IMR-90 (cell line): ENCODE results near the gene TBXAS1. TPM values are rescaled to one million over a fixed set of nuclear protein-coding genes. Genes with fewer than 3 reads are reported as not detected.
"Not testable (repeated sequence)": the region's sequence is repeated elsewhere in the genome, so short reads cannot be mapped to it uniquely, and the experiment has no call there.

Experiments used
- ATAC-seq: fragments of 200-7000 bp; cut with Tn5 transposase; 2 replicates; pipeline ENCODE4 v1.9.1; 2020; ENCODE audit warnings: low read depth, mild to moderate bottlenecking, moderate library complexity
- BruUV-seq: library from RNA; stranded (reverse); fragments of 400-500 nt; replicated peaks from 2 replicates; lab custom pipeline; 2021; lab: Mats Ljungman, UMichigan
- CTCF ChIA-PET: fragments of 300-600 bp; formaldehyde crosslinking; extraction: SDS; loops from one replicate; lab custom pipeline; 2021; ENCODE audit warnings: antibody characterized with exemption; lab: Yijun Ruan, JAX
- POLR2A ChIA-PET: fragments of 300-600 bp; sonication (Branson Sonifier 250); formaldehyde crosslinking; loops from one replicate; lab custom pipeline; 2022; ENCODE audit warnings: antibody characterized with exemption; ENCODE audit not compliant: unreplicated experiment; lab: Charles Lee
- DNase-seq: peaks from one replicate; pipeline ENCODE4 v3.0.0; 2013
- H2AFZ ChIP-seq: replicated peaks from 2 replicates; pipeline ENCODE3; 2013; ENCODE audit warnings: low read length, mild to moderate bottlenecking; ENCODE audit not compliant: poor library complexity
- H2AK5ac ChIP-seq: 2 replicates; pipeline ENCODE4 v1.6.1; 2013; ENCODE audit warnings: low read depth, low read length, inconsistent platforms
- H2AK9ac ChIP-seq: replicated peaks from 2 replicates; pipeline ENCODE3; 2013; ENCODE audit warnings: mild to moderate bottlenecking, low read depth, low read length, moderate library complexity; ENCODE audit not compliant: poor library complexity
- H2BK120ac ChIP-seq: 2 replicates; pipeline ENCODE4 v1.6.1; 2013; ENCODE audit warnings: low read depth, low read length, inconsistent platforms
- H2BK15ac ChIP-seq: 3 replicates; pipeline ENCODE4 v1.6.1; 2013; ENCODE audit warnings: low read depth, low read length, inconsistent platforms
- H2BK20ac ChIP-seq: 2 replicates; pipeline ENCODE4 v1.6.1; 2013; ENCODE audit warnings: low read depth, mild to moderate bottlenecking, inconsistent platforms, low read length, moderate library complexity
- H2BK5ac ChIP-seq: 2 replicates; pipeline ENCODE4 v1.6.1; 2013; ENCODE audit warnings: mild to moderate bottlenecking, low read depth, low read length, inconsistent platforms; ENCODE audit not compliant: poor library complexity, severe bottlenecking
- H3K14ac ChIP-seq: replicated peaks from 2 replicates; pipeline ENCODE4 v1.6.1; 2013; ENCODE audit warnings: low read depth, low read length, inconsistent platforms
- H3K18ac ChIP-seq: 2 replicates; pipeline ENCODE4 v1.6.1; 2013; ENCODE audit warnings: low read depth, low read length, control low read depth
- H3K23ac ChIP-seq: 2 replicates; pipeline ENCODE4 v1.6.1; 2013; ENCODE audit warnings: low read depth, low read length, inconsistent platforms
- H3K27ac ChIP-seq: 2 replicates; pipeline ENCODE4 v1.5.1; 2013; ENCODE audit warnings: mild to moderate bottlenecking, control low read depth, low read length; ENCODE audit not compliant: insufficient read depth
- H3K27me3 ChIP-seq: 2 replicates; pipeline ENCODE4 v1.6.1; 2013; ENCODE audit warnings: low read length; ENCODE audit not compliant: control insufficient read depth, insufficient read depth
- H3K36me3 ChIP-seq: 2 replicates; pipeline ENCODE4 v1.6.1; 2013; ENCODE audit warnings: low read length, mixed read lengths; ENCODE audit not compliant: control insufficient read depth, insufficient read depth
- H3K4ac ChIP-seq: 2 replicates; pipeline ENCODE4 v1.6.1; 2013; ENCODE audit warnings: low read depth, low read length, inconsistent platforms
- H3K4me1 ChIP-seq: 2 replicates; pipeline ENCODE4 v1.6.1; 2013; ENCODE audit warnings: low read length, mixed read lengths; ENCODE audit not compliant: control insufficient read depth, insufficient read depth
- H3K4me2 ChIP-seq: 2 replicates; pipeline ENCODE4 v1.6.1; 2013; ENCODE audit warnings: low read depth, mild to moderate bottlenecking, control low read depth, low read length, moderate library complexity
- H3K4me3 ChIP-seq: 2 replicates; pipeline ENCODE4 v1.5.1; 2013; ENCODE audit warnings: low read depth, mild to moderate bottlenecking, control low read depth, low read length, moderate library complexity; ENCODE audit not compliant: insufficient read depth
- H3K56ac ChIP-seq: 2 replicates; pipeline ENCODE4 v1.6.1; 2013; ENCODE audit warnings: low read length, inconsistent platforms; ENCODE audit not compliant: insufficient read depth; ENCODE audit errors: extremely low read depth
- H3K79me1 ChIP-seq, 2 experiments: 2 replicates each; pipeline ENCODE4 v1.6.1; 2013; ENCODE audit warnings: low read length in 2 of 2, inconsistent platforms in 1 of 2, low read depth in 1 of 2
- H3K9ac ChIP-seq: 2 replicates; pipeline ENCODE4 v1.6.1; 2013; ENCODE audit warnings: low read depth, low read length, control low read depth
- H3K9me1 ChIP-seq: 2 replicates; pipeline ENCODE4 v1.6.1; 2013; ENCODE audit warnings: low read length, inconsistent platforms; ENCODE audit not compliant: insufficient read depth
- H3K9me3 ChIP-seq: 2 replicates; pipeline ENCODE4 v1.6.1; 2013; ENCODE audit warnings: low read length; ENCODE audit not compliant: control insufficient read depth, insufficient read depth
- H4K20me1 ChIP-seq: 2 replicates; pipeline ENCODE4 v1.6.1; 2013; ENCODE audit warnings: low read length, inconsistent platforms; ENCODE audit not compliant: insufficient read depth
- H4K5ac ChIP-seq: 2 replicates; pipeline ENCODE4 v1.6.1; 2013; ENCODE audit warnings: mild to moderate bottlenecking, low read depth, low read length, control low read depth
- H4K8ac ChIP-seq, 2 experiments: 2 replicates each; pipeline ENCODE4 v1.6.1; 2013; ENCODE audit warnings: low read depth in 2 of 2, low read length in 2 of 2, control low read depth in 1 of 2, inconsistent platforms in 1 of 2
- H4K91ac ChIP-seq: 2 replicates; pipeline ENCODE4 v1.6.1; 2013; ENCODE audit warnings: low read depth, low read length, inconsistent platforms; ENCODE audit not compliant: insufficient read depth
- CEBPB ChIP-seq: IDR thresholded peaks from 2 replicates; pipeline ENCODE4 v1.6.1; 2012; ENCODE audit warnings: low read depth, low read length, improper control_type of control experiment
- MXI1 ChIP-seq: IDR thresholded peaks from 2 replicates; pipeline ENCODE4 v1.6.1; 2012; ENCODE audit warnings: low read depth, mild to moderate bottlenecking, low read length, moderate library complexity, borderline replicate concordance
- RFX5 ChIP-seq: IDR thresholded peaks from 2 replicates; pipeline ENCODE4 v1.8.0; 2012; ENCODE audit warnings: low read depth, mild to moderate bottlenecking, low read length, moderate library complexity
- WGBS, 2 experiments: methylation state at CpG; one replicate each; pipeline versions ENCODE4 v1.1.5 to v1.1.7; 2013; ENCODE audit warnings: missing lambda C conversion rate in 2 of 2; ENCODE audit not compliant: insufficient read length in 1 of 2; ENCODE audit errors: extremely low coverage in 2 of 2; 5-methylcytosine and 5-hydroxymethylcytosine counted together
- dilution Hi-C: fragments of 300-500 bp; cut with HindIII; formaldehyde crosslinking; loops from one replicate; pipeline ENCODE4 v1.14.3; 2018; ENCODE audit warnings: low sequenced_read_pairs; ENCODE audit not compliant: unreplicated experiment
- in situ Hi-C: fragments of 300-500 bp; cut with MboI; formaldehyde crosslinking; loops from 3 replicates; pipeline ENCODE4 v1.14.3; 2019; ENCODE audit warnings: low sequenced_read_pairs, inconsistent platforms, mixed read lengths
- intact Hi-C: fragments of 100-400 bp; cut with micrococcal nuclease; formaldehyde crosslinking; loops from 2 replicates; pipeline ENCODE4 v1.10.0; 2022
- polyA plus RNA-seq, 3 experiments: library from polyadenylated mRNA; depleted of rRNA; stranded (reverse); fragments of >200 nt; gene quantifications; 2 replicates each; pipeline ENCODE4 v1.2.3, GENCODE V29; 2012; ENCODE audit warnings: low replicate concordance in 1 of 3
- total RNA-seq: library from RNA; depleted of rRNA; stranded (reverse); fragments of >200 nt; gene quantifications from 2 replicates; pipeline ENCODE4 v1.2.3, GENCODE V29; 2012

The TBXAS1 gene
- total and polyA plus RNA-seq, 2 of the 4 experiments (the other 2 are of a cell fraction), result 5.9 to 10.8 TPM

GRCh38 chr7:139842401-139843210 lies 13.5 kb downstream of the TBXAS1 start:
- Histone ChIP-seq H3K4ac (peak overlapping the region; percentile 55), H2AK9ac (peak overlapping the region; percentile 47), H3K79me1 (peaks cover 0 to 3% of the 10 kb centered on the region in 2 experiments; a peak in 1 of 4 replicates), H3K27ac (no peak overlapping the region), H4K20me1 (no peaks in the 10 kb centered on the region), H2BK5ac (no peak overlapping the region), H2BK15ac (peak overlapping the region; percentile 30; the same call in 1 of the 3 replicates), H3K4me1 (peaks cover 5% of the 10 kb centered on the region), H3K56ac (no peak overlapping the region), H3K9me3 (no peaks in the 10 kb centered on the region), H3K4me3 (no peak overlapping the region), H2AK5ac (peak overlapping the region; percentile 59; the same call in 1 of the 2 replicates), H2BK20ac (peak overlapping the region; percentile 47; the same call in 1 of the 2 replicates), H4K91ac (no peak overlapping the region; the same call in none of the 2 replicates), H4K8ac (peak overlapping the region in 1 of 2 experiments; percentile 55; a peak in 2 of 4 replicates), H4K5ac (peak overlapping the region; percentile 8; the same call in 1 of the 2 replicates), H3K9ac (no peak overlapping the region), H3K9me1 (peaks cover 6% of the 10 kb centered on the region; the same call in 1 of the 2 replicates), H3K4me2 (peak overlapping the region; percentile 43), H2BK120ac (peak overlapping the region; percentile 21; the same call in 1 of the 2 replicates), H3K18ac (peak overlapping the region; percentile 11; the same call in 1 of the 2 replicates), H3K27me3 (no peaks in the 10 kb centered on the region), H3K23ac (peak overlapping the region; percentile 31; the same call in 1 of the 2 replicates), H2AFZ (peak overlapping the region; percentile 37), H3K36me3 (peaks cover 6% of the 10 kb centered on the region; the same call in 1 of the 2 replicates), H3K14ac (peak overlapping the region; percentile 62)
- in situ Hi-C loops (no loop called here), dilution Hi-C loops (no loop called here), intact Hi-C loops (no loop called here)
- peak; percentile 37 for ATAC-seq
- POLR2A ChIA-PET, result no interaction called here
- 84% methylated on average over 8 of the region's 15 CpGs; no CpG with 5 or more reads in 1 of the 2 experiments for WGBS, 2 experiments
- CTCF ChIA-PET, result no interaction called here
- no TSS peak for BruUV-seq
- DNase-seq, result peak; percentile 62
- TF ChIP-seq MXI1 (no peak), RFX5 (no peak), CEBPB (peak; percentile 72)

DNA sequence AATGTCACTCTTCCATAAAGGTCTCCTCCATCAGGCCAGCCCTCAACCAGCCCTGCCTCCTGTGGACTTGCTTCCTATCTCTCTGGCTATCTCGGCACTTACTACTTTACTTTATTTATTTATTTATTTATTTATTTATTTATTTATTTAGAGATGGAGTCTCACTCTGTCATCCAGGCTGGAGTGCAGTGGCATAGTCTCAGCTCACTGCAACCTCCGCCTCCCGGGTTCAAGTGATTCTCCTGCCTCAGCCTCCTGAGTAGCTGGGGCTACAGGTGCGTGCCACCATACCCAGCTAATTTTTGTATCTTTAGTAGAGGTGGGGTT lies 14.1 kb downstream of the TBXAS1 start:
- POLR2A ChIA-PET, result not testable (repeated sequence)

More for the DNA sequence above, 14.1 kb downstream of the TBXAS1 start:
- H3K9me1 ChIP-seq, H3K27me3 ChIP-seq, intact Hi-C loops, H3K4me1 ChIP-seq, H3K18ac ChIP-seq, BruUV-seq, H3K27ac ChIP-seq, H4K91ac ChIP-seq, H2BK5ac ChIP-seq, H2BK120ac ChIP-seq, H3K9me3 ChIP-seq, H4K5ac ChIP-seq, CTCF ChIA-PET, H2BK15ac ChIP-seq, H4K8ac ChIP-seq, H3K23ac ChIP-seq, DNase-seq, H3K9ac ChIP-seq, H2AFZ ChIP-seq, H4K20me1 ChIP-seq, dilution Hi-C loops, H2BK20ac ChIP-seq, H3K14ac ChIP-seq, in situ Hi-C loops, H3K56ac ChIP-seq, H3K4me2 ChIP-seq, ATAC-seq, H3K79me1 ChIP-seq, H3K36me3 ChIP-seq, H3K4me3 ChIP-seq: not testable (repeated sequence)
- Histone ChIP-seq H2AK5ac (peak overlapping the region; percentile 59; the same call in 1 of the 2 replicates), H2AK9ac (peak overlapping the region; percentile 47), H3K4ac (peak overlapping the region; percentile 53)
- no CpG with 5 or more reads among the region's 4 CpGs for WGBS, 2 experiments
